RWPE1 (cell line): Measurements from ENCODE around the gene HLCS.

Experiments
- CTCF ChIA-PET: fragments of 350-600 bp; sonication (Branson Sonifier 250); formaldehyde crosslinking; extraction: SDS; loops from one replicate; lab custom pipeline; 2021; lab: Yijun Ruan, JAX
- POLR2A ChIA-PET: fragments of 400-600 bp; formaldehyde crosslinking; extraction: SDS; loops from one replicate; lab custom pipeline; 2020; ENCODE audit warnings: antibody characterized with exemption; ENCODE audit not compliant: low non-redundant PET; lab: Yijun Ruan, JAX
- DNase-seq: peaks from one replicate; pipeline ENCODE4 v3.0.0; 2012; ENCODE audit warnings: low spot score
- H3K27ac ChIP-seq: fragments of 450-650 bp; 2 replicates; pipeline ENCODE4 v1.5.1; 2017
- TF ChIP-seq, protein P1 (sequence below): fragments of 450-650 bp; conservative IDR thresholded peaks from 2 replicates; pipeline ENCODE4 v1.5.1; 2017; ENCODE audit warnings: low read depth, mild to moderate bottlenecking

HLCS gene

DNA sequence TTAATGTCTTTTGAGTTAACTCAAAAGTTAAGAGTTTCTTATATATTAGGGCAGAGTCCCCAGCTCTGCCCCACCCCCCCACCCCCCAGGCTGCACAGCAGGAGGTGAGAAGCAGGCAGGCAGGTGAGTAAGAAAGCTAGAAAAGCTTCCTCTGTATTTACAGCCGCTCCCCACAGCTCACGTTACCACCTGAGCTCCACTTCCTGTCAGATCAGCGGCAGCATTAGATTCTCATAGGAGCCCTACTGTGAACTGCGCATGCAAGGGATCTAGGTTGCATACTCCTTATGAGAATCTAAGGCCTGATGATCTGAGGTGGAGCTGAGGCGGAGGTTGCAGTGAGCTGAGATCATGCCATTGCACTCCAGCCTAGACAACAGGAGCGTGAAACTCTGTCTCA lies 185.6 kb downstream of the HLCS start:
- no peak for DNase-seq
- TF ChIP-seq, protein P1, sequence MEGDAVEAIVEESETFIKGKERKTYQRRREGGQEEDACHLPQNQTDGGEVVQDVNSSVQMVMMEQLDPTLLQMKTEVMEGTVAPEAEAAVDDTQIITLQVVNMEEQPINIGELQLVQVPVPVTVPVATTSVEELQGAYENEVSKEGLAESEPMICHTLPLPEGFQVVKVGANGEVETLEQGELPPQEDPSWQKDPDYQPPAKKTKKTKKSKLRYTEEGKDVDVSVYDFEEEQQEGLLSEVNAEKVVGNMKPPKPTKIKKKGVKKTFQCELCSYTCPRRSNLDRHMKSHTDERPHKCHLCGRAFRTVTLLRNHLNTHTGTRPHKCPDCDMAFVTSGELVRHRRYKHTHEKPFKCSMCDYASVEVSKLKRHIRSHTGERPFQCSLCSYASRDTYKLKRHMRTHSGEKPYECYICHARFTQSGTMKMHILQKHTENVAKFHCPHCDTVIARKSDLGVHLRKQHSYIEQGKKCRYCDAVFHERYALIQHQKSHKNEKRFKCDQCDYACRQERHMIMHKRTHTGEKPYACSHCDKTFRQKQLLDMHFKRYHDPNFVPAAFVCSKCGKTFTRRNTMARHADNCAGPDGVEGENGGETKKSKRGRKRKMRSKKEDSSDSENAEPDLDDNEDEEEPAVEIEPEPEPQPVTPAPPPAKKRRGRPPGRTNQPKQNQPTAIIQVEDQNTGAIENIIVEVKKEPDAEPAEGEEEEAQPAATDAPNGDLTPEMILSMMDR, result no peak
- ChIA-PET POLR2A (no interaction called here), CTCF (no interaction called here)
- H3K27ac ChIP-seq, result no peak overlapping the region

DNA sequence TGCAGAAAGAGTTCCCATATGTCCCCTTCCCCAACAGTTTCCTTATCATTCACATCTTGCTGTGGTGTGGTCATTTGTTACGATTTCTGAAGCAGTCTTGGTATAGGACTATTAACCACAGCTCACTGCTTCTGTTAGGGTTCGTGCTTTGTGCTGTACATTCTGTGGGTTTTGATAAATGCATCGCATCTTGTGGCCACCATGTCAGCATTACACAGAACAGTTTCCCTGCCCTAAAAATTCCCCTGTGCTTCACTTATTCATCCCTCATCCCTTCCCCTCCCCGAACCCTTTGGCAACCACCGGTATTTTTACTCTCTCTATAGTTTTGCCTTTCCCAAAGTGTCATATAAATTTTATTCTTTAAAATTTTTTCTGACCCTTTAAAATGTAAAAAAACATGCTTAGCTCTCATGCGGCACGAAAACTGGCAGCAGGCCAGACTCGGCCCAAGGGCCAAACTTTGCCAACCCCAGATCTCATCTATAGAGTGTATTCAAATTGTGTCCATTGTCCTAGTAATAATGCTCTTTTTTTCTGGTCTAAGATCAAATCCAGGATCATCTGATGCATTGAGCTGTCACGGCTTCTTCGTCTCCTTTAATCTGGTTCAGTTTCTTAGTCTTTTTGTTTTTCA lies 189.4 kb downstream of the HLCS start:
- no peak overlapping the region for H3K27ac ChIP-seq
- ChIA-PET CTCF (no interaction called here), POLR2A (no interaction called here)
- TF ChIP-seq, protein P1, result no peak
- DNase-seq, result no peak

DNA sequence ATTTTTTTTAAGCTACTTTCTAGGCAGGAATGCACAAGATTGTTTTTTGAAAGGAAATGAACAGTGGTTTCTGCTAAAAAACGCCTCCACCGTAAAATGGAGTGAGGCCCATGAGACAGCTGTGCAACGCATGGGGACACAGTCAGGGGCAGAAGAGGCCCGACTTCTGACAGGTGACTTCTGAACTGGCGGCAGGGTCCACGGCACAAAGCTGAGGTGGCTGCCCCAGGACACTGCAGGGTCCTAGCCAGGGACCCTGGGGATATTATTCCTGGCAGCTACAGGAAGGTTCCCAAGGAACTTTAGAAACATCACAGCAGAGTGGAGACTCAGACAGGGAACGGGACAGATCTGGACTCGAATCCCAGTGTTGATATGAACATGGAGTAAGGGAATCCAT lies 192.5 kb downstream of the HLCS start:
- ChIA-PET POLR2A (interaction anchor here (0.6 kb wide), 1 partner anchor 815 kb away, joined by 3 read pairs; no protein-coding TSS in a partner anchor), CTCF (interaction anchor here (0.7 kb wide), 1 partner anchor 38 kb away, joined by 3 read pairs; no protein-coding TSS in a partner anchor)
- DNase-seq, result no peak
- TF ChIP-seq, protein P1, result no peak
- H3K27ac ChIP-seq, result peak overlapping the region; percentile 88

DNA sequence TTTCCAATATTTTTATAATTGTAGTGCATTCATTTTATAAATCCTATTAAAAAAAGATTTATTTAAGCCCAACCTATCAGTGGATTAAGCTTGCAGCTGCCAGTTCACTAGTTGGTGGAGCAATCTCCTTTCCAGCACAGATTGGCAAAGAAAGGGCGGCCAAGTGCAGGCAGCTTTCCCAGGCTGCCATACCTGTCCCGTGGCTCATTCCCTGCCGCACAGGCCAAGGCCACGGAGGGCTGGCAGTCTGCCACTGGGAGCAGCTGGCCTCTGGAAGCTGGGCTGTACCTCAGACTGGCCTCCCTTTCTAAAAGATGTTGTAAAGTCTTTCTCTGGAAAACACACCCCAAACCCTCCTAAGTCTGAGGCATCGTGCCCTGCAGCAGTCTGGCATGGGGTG lies 193.4 kb downstream of the HLCS start:
- DNase-seq, result peak; percentile 68
- CTCF ChIA-PET, result interaction anchor here (0.9 kb wide), 2 partner anchors 11 to 54 kb away, joined by 3 to 4 read pairs; no protein-coding TSS in a partner anchor
- peak overlapping the region; percentile 88 for H3K27ac ChIP-seq
- POLR2A ChIA-PET, result interaction anchor here (0.6 kb wide), 1 partner anchor 814 kb away, joined by 3 read pairs; no protein-coding TSS in a partner anchor
- TF ChIP-seq, protein P1, result no peak

DNA sequence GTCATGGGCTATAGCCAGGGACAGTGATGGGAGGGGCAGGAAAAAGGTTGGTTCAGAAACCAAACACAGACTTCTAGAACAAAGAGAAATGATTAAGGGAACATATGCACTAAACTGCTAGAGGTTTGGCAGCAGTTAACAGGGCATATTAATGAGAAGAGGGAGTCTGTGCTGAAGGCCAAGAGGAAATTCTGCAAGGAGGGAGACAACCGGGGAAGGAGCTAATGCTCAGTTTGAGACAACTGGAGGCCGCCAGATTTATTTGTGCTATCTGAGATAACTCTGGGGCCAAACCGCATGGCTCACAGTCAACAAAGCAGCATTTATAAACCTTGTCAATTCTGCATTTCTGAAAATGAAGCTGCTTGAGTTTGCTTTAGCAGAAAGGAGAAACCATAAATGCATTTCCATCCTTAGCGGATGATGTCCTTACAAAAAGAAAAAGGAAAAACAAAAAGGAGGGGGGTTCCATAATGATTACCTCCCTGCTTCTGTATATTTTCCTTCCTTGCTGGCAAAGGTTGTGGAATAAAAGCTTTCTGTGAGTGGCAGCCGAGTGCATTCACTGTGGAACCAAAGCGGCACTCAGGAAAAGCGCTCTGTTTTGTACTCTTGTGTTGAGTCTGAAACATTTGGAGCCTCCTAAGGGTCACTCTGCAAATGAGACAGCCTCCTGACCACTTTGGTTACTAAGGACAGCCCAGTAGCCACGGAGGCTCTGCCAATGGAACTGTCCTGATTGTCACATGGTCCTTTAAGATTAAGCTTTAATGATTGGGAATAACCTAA lies 197.2 kb downstream of the HLCS start:
- no peak overlapping the region for H3K27ac ChIP-seq
- CTCF ChIA-PET, result no interaction called here
- TF ChIP-seq, protein P1, result no peak
- POLR2A ChIA-PET, result no interaction called here
- DNase-seq, result no peak

DNA sequence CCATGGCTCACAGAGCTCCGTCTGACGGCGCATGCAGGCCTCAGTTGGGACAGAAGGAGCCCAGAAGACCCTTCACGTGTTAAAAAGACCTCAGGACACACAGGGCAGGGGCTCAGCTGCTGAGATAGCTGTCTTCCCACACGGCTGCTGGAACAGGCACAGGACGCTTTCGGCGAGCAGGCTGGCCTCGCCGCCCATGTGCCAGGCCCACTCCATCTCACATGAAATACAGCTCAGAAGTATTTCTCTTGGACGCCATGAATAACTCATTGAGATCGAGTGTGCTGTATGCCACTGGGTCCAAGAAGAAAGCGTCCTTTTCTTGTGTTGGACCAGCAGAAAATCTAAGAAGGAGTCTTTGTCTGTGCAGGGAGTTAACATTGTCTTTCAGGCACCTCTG lies 198.0 kb downstream of the HLCS start:
- ChIA-PET POLR2A (no interaction called here), CTCF (no interaction called here)
- TF ChIP-seq, protein P1, result no peak
- H3K27ac ChIP-seq, result no peak overlapping the region
- no peak for DNase-seq
